Vagina (tissue), 2 donors: ENCODE measurements around the gene ABCC1.

Source experiments
- CTCF ChIP-seq, 3 experiments: fragments of 450-650 bp in 2 of 3; fragments of 200-600 bp in 1 of 3; sonication (generic) in 1 of 3; IDR thresholded peaks; one replicate each; pipeline ENCODE4 v1.5.1; 2017 to 2019; ENCODE audit warnings: antibody characterized with exemption in 3 of 3, mild to moderate bottlenecking in 2 of 3, moderate library complexity in 2 of 3
- POLR2A ChIP-seq, 2 donors: fragments of 450-650 bp; IDR thresholded peaks; one replicate each; pipeline ENCODE4 v1.6.1; 2017; ENCODE audit warnings: antibody characterized with exemption in 2 of 2, mild to moderate bottlenecking in 2 of 2, moderate library complexity in 2 of 2
- POLR2AphosphoS5 ChIP-seq, 2 donors: sonication (generic); formaldehyde crosslinking; IDR thresholded peaks; one replicate each; pipeline ENCODE4 v1.9.0; 2017; ENCODE audit warnings: antibody characterized with exemption in 2 of 2, mild to moderate bottlenecking in 2 of 2, low read depth in 1 of 2; ENCODE audit not compliant: insufficient read depth in 1 of 2

- no peak for TF ChIP-seq CTCF (IDR thresholded peaks at IDR 0.05)
- no peak for TF ChIP-seq POLR2A (IDR thresholded peaks at IDR 0.05)
- TF ChIP-seq POLR2AphosphoS5 (IDR thresholded peaks at IDR 0.05; ENCODE audit: insufficient read depth in 1 of 2, low read depth in 1 of 2) = no peak
These were observed 123.7 kb downstream of the ABCC1 start for GRCh38 chr16:16073001-16073545.
